Activated CD8-positive, alpha-beta memory T cell treated with anti-CD3 and anti-CD28 coated beads for 36 hours (primary cell): ENCODE results near the gene ZSCAN2. TPM values are rescaled to one million over a fixed set of nuclear protein-coding genes. Genes with fewer than 3 reads are reported as not detected.

Source experiments
- total RNA-seq, 2 experiments: library from RNA; stranded (reverse); gene quantifications; one replicate each; pipeline ENCODE4 v1.2.3, GENCODE V29; 2021

The ZSCAN2 gene
- total RNA-seq, 2 experiments from 2014 or later: 13.1 TPM

Other genes starting within 250 kb of the ZSCAN2 start
- 10 to 100 TPM; 21.6 to 25.2 TPM for gene WDR73, start 53.3 kb downstream of the ZSCAN2 start, total RNA-seq
- gene NMB, start 57.2 kb downstream of the ZSCAN2 start, total RNA-seq: 1 to 10 TPM; 4.0 to 4.2 TPM
- 100 to 1,000 TPM; 126 to 129 TPM for gene SEC11A, start 115.1 kb downstream of the ZSCAN2 start, total RNA-seq
- 10 to 100 TPM; 29.6 to 30.0 TPM for gene ZNF592, start 147.6 kb downstream of the ZSCAN2 start, total RNA-seq
- under 1 TPM; 0.06 to 0.08 TPM for gene ALPK3, start 216.3 kb downstream of the ZSCAN2 start, total RNA-seq